ENCODE results near the gene C1D.

Gene C1D

GRCh38 chr2:67993329-67993728 is 69.5 kb downstream of the C1D start:
- H3K4me3 ChIP-seq (ENCODE audit: low read depth, low read length), result no peak overlapping the region
- no peak for TF ChIP-seq CTCF (IDR thresholded peaks at IDR 0.05; ENCODE audit: low read depth, low read length)

DNA sequence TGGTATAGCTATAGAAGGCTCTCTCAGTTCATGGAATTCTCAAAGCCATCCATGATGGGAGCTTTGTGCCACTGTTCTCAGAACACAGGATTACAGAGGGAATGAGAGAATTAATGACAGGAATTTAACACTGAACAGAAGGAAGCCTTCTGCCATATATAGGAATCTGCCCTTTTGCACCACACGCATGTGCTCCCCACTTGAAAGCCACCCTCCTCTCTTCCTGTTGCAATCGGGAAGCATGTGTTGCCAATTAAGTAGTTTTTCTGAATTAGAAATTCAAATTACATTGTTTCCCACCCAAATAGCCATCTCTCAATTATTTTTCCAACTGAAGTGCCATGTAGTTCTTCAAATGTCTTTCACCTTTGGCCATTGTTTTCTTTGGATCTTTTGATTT is 71.3 kb downstream of the C1D start:
- no peak for TF ChIP-seq CTCF (IDR thresholded peaks at IDR 0.05; ENCODE audit: low read depth, low read length)
- no peak overlapping the region for H3K4me3 ChIP-seq (ENCODE audit: low read depth, low read length)
